Calu3 (cell line): Measurements from ENCODE around the gene CES4A. TPM values are rescaled to one million over a fixed set of nuclear protein-coding genes. Genes with fewer than 3 reads are reported as not detected.
"Not testable (repeated sequence)": the region's sequence is repeated elsewhere in the genome, so short reads cannot be mapped to it uniquely, and the experiment has no call there.

Experiments used
- BruUV-seq: library from RNA; stranded (reverse); fragments of 400-500 nt; replicated peaks from 2 replicates; lab custom pipeline; 2021; lab: Mats Ljungman, UMichigan
- CTCF ChIA-PET: fragments of 300-600 bp; sonication (Branson Sonifier 250); formaldehyde crosslinking; loops from one replicate; lab custom pipeline; 2022; ENCODE audit warnings: antibody characterized with exemption; lab: Charles Lee
- DNase-seq: peaks from one replicate; pipeline ENCODE4 v3.0.0; 2022
- H3K27ac Mint-ChIP-seq: one replicate; pipeline ENCODE4 v1.8.0; 2022; ENCODE audit warnings: mixed read lengths; ENCODE audit not compliant: unreplicated experiment
- H3K27me3 Mint-ChIP-seq: one replicate; pipeline ENCODE4 v1.8.0; 2022; ENCODE audit warnings: mixed read lengths; ENCODE audit not compliant: unreplicated experiment
- H3K36me3 Mint-ChIP-seq: one replicate; pipeline ENCODE4 v1.8.0; 2022; ENCODE audit warnings: mild to moderate bottlenecking, moderate library complexity, mixed read lengths; ENCODE audit not compliant: insufficient read depth, unreplicated experiment
- H3K4me1 Mint-ChIP-seq: one replicate; pipeline ENCODE4 v1.8.0; 2022; ENCODE audit warnings: mild to moderate bottlenecking, low read depth, mixed read lengths; ENCODE audit not compliant: unreplicated experiment
- H3K4me3 Mint-ChIP-seq: one replicate; pipeline ENCODE4 v1.8.0; 2022; ENCODE audit warnings: mild to moderate bottlenecking, low read depth, moderate library complexity, mixed read lengths; ENCODE audit not compliant: unreplicated experiment
- H3K9me3 Mint-ChIP-seq: one replicate; pipeline ENCODE4 v1.8.0; 2022; ENCODE audit warnings: low read depth, mixed read lengths; ENCODE audit not compliant: unreplicated experiment
- intact Hi-C: fragments of 100-400 bp; cut with micrococcal nuclease; formaldehyde crosslinking; loops from one replicate; pipeline ENCODE4 v1.10.0; 2022; ENCODE audit not compliant: unreplicated experiment
- total RNA-seq: library from RNA; stranded (reverse); gene quantifications from 2 replicates; pipeline ENCODE4 v1.2.3, GENCODE V29; 2022
- TF ChIP-seq, protein P1 (sequence below): fragments of 200-600 bp; IDR thresholded peaks from one replicate; pipeline ENCODE4 v1.8.0; 2022; ENCODE audit warnings: antibody characterized with exemption; ENCODE audit not compliant: unreplicated experiment

CES4A gene
- total RNA-seq, 1 experiment from 2014 or later = not detected

DNA sequence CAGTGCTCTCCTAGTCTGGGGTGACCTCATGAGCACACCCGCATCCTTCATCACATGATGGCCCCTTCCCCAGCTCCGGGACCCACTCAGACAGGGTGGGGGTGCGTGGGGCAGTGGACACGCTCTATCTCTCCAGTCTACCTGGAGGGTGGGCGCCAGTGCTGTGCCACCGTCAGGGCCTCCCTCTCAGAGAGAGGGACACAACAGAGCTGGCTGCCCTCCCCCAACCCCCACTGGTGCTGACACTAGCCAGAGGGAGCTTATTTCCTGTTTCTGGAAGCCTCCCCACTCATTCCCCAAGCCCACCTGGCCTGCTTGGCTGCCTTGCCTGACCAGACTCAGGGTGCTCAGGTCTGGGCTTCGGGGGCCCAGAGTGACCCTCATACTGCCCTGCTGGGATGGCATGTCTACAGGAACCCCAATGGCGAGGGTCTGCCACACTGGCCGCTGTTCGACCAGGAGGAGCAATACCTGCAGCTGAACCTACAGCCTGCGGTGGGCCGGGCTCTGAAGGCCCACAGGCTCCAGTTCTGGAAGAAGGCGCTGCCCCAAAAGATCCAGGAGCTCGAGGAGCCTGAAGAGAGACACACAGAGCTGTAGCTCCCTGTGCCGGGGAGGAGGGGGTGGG lies 44.8 kb upstream of the CES4A start:
- Mint-ChIP-seq H3K27ac (no peak overlapping the region), H3K36me3 (peaks cover 39% of the 10 kb centered on the region), H3K9me3 (no peaks in the 10 kb centered on the region), H3K27me3 (peaks cover 12% of the 10 kb centered on the region), H3K4me1 (peaks cover 18% of the 10 kb centered on the region), H3K4me3 (no peak overlapping the region)
- intact Hi-C loops = no loop called here
- CTCF ChIA-PET = interaction anchor here (0.6 kb wide), 1 partner anchor 69 kb away, joined by 8 read pairs; no protein-coding TSS in a partner anchor
- DNase-seq = no peak
- TF ChIP-seq, protein P1, sequence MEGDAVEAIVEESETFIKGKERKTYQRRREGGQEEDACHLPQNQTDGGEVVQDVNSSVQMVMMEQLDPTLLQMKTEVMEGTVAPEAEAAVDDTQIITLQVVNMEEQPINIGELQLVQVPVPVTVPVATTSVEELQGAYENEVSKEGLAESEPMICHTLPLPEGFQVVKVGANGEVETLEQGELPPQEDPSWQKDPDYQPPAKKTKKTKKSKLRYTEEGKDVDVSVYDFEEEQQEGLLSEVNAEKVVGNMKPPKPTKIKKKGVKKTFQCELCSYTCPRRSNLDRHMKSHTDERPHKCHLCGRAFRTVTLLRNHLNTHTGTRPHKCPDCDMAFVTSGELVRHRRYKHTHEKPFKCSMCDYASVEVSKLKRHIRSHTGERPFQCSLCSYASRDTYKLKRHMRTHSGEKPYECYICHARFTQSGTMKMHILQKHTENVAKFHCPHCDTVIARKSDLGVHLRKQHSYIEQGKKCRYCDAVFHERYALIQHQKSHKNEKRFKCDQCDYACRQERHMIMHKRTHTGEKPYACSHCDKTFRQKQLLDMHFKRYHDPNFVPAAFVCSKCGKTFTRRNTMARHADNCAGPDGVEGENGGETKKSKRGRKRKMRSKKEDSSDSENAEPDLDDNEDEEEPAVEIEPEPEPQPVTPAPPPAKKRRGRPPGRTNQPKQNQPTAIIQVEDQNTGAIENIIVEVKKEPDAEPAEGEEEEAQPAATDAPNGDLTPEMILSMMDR = no peak
- BruUV-seq = no TSS peak

- intact Hi-C loops = no loop called here
- Mint-ChIP-seq H3K27me3 (peaks cover 17% of the 10 kb centered on the region), H3K36me3 (peaks cover 44% of the 10 kb centered on the region), H3K4me1 (peaks cover 20% of the 10 kb centered on the region), H3K4me3 (no peak overlapping the region), H3K27ac (no peak overlapping the region), H3K9me3 (no peaks in the 10 kb centered on the region)
- DNase-seq = no peak
- TF ChIP-seq, protein P1 = no peak
- CTCF ChIA-PET = interaction anchor here (0.6 to 1.2 kb wide), 2 partner anchors 70 to 71 kb away, joined by 5 to 8 read pairs; no protein-coding TSS in a partner anchor
- BruUV-seq = no TSS peak
These were observed 44.3 kb upstream of the CES4A start for GRCh38 chr16:66944054-66944441.

GRCh38 chr16:66944971-66945370 lies 43.4 kb upstream of the CES4A start:
- intact Hi-C loops = loop anchor here (5.0 kb wide), 2 partner anchors 48 to 242 kb away; no protein-coding TSS in a partner anchor
- CTCF ChIA-PET = interaction anchor here (0.6 to 1.2 kb wide), 2 partner anchors 72 to 152 kb away, joined by 4 to 5 read pairs; no protein-coding TSS in a partner anchor
- H3K27ac Mint-ChIP-seq = not testable (repeated sequence)

DNA sequence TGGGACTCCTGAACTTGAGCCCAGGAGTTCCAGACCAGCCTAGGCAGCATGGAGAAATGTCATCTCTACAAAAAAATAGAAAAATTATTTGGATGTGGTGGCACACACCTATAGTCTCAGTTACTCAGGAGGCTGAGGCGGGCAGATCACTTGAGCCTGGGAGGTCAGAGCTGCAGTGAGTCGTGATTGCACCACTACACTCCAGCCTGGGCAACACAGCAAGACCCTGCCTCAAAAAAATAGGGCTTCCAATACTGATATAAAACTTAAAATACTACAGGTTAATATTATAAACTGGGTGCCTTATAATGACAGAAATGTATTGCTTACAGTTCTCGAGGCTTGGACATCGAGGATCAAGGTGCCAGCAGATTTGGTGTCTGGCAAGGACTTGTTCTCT lies 42.5 kb upstream of the CES4A start:
- no peak for DNase-seq
- H3K4me1 Mint-ChIP-seq = peaks cover 20% of the 10 kb centered on the region
- CTCF ChIA-PET = no interaction called here
- no peak overlapping the region for H3K4me3 Mint-ChIP-seq
- intact Hi-C loops = loop anchor here (5.0 kb wide), 2 partner anchors 49 to 241 kb away; no protein-coding TSS in a partner anchor
- peaks cover 44% of the 10 kb centered on the region for H3K36me3 Mint-ChIP-seq
- no peak overlapping the region for H3K27ac Mint-ChIP-seq
- no peaks in the 10 kb centered on the region for H3K9me3 Mint-ChIP-seq
- peaks cover 29% of the 10 kb centered on the region for H3K27me3 Mint-ChIP-seq
- TF ChIP-seq, protein P1 = no peak
- no TSS peak for BruUV-seq

More at GRCh38 chr16:66944971-66945370, 43.4 kb upstream of the CES4A start:
- H3K27me3 Mint-ChIP-seq = peaks cover 26% of the 10 kb centered on the region
- DNase-seq, BruUV-seq, H3K9me3 Mint-ChIP-seq, H3K4me3 Mint-ChIP-seq: not testable (repeated sequence)
- H3K36me3 Mint-ChIP-seq = peaks cover 44% of the 10 kb centered on the region
- H3K4me1 Mint-ChIP-seq = peaks cover 20% of the 10 kb centered on the region
